T-helper 17 cell (primary cell): ENCODE data around the gene AFF2. TPM values are rescaled to one million over a fixed set of nuclear protein-coding genes. Genes with fewer than 3 reads are reported as not detected.

Source experiments
- ATAC-seq: fragments of 150-1000 bp; cut with Tn5 transposase; 2 replicates; pipeline ENCODE4 v1.10.0; 2021; ENCODE audit warnings: mild to moderate bottlenecking, moderate library complexity
- DNase-seq, 3 donors: peaks; one replicate each; pipeline versions ENCODE4 v3.0.0 to v3.0.0-alpha.2; 2020 to 2021
- H3K9me3 ChIP-seq: one replicate; pipeline ENCODE4 v1.7.0; 2013; ENCODE audit warnings: low read length, mild to moderate bottlenecking; ENCODE audit not compliant: control insufficient read depth, poor library complexity, severe bottlenecking
- H3K27ac Mint-ChIP-seq: one replicate; pipeline ENCODE4 v1.8.0; 2022; ENCODE audit warnings: mild to moderate bottlenecking, moderate library complexity, mixed read lengths
- H3K27me3 Mint-ChIP-seq: one replicate; pipeline ENCODE4 v1.8.0; 2022; ENCODE audit warnings: mixed read lengths
- H3K36me3 Mint-ChIP-seq: one replicate; pipeline ENCODE4 v1.8.0; 2022; ENCODE audit warnings: low read depth, mixed read lengths
- H3K4me1 Mint-ChIP-seq: one replicate; pipeline ENCODE4 v1.8.0; 2022; ENCODE audit warnings: mild to moderate bottlenecking, mixed read lengths
- H3K4me3 Mint-ChIP-seq: one replicate; pipeline ENCODE4 v1.8.0; 2022; ENCODE audit warnings: mild to moderate bottlenecking, moderate library complexity, mixed read lengths
- total RNA-seq, 4 donors: library from RNA in 2 of 4; stranded (reverse) in 2 of 4; gene quantifications; one replicate each; pipeline ENCODE4 v1.2.3 and lab custom pipeline; 2022 to 2026

Gene AFF2
- total RNA-seq, 2 donors from 2014 or later = 0.31 to 0.90 TPM

GRCh38 chrX:148612431-148612830 is 112.0 kb downstream of the AFF2 start:
- H3K36me3 Mint-ChIP-seq = no peaks in the 10 kb centered on the region
- H3K9me3 ChIP-seq = no peaks in the 10 kb centered on the region
- DNase-seq (no peak), ATAC-seq (no peak)
- no peak overlapping the region for H3K27ac Mint-ChIP-seq
- H3K4me3 Mint-ChIP-seq = no peak overlapping the region
- H3K4me1 Mint-ChIP-seq = no peaks in the 10 kb centered on the region
- no peaks in the 10 kb centered on the region for H3K27me3 Mint-ChIP-seq

DNA sequence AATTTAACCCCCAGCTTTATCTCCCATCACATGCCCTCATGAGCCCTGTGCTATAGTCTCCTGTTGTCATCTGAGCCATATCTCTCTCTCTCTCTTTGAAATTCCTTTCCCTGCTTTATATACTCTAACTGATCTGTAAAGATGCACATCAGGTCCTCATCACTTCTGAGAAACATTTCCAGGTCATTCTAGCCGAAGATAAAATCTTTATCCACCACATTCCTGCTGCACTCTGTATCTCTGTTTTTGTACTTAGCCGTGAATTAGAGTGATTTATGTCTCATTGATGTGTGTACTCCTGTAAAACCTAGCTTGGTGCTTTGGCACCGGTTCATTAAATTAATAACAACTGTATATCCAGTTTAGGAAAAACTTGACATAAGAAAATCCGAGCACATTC is 113.2 kb downstream of the AFF2 start:
- no peaks in the 10 kb centered on the region for H3K36me3 Mint-ChIP-seq
- no peaks in the 10 kb centered on the region for H3K9me3 ChIP-seq
- no peak for ATAC-seq
- no peak for DNase-seq
- no peaks in the 10 kb centered on the region for H3K4me1 Mint-ChIP-seq
- no peaks in the 10 kb centered on the region for H3K27me3 Mint-ChIP-seq
- no peak overlapping the region for H3K27ac Mint-ChIP-seq
- H3K4me3 Mint-ChIP-seq = no peak overlapping the region

DNA sequence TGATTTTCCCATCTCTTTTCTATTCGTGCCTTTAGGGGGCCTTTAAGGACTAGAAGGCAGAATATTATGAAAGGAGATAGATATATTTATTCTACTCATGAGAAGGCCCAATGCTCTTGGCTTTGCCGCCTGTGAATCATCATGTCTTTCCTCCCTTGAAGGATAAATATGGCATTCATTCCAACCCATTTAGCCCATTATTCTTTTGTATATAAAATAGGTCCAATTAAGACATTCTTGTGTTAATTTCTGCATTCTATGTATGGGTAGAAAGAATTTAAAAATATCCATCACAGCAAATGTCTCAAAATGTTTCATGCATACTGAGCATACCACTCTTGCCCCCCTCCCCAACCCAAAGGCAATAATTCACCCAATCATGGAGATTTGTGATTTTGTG is 115.1 kb downstream of the AFF2 start:
- Mint-ChIP-seq H3K4me1 (no peaks in the 10 kb centered on the region), H3K27me3 (peaks cover 4% of the 10 kb centered on the region), H3K36me3 (no peaks in the 10 kb centered on the region), H3K4me3 (no peak overlapping the region), H3K27ac (no peak overlapping the region)
- no peaks in the 10 kb centered on the region for H3K9me3 ChIP-seq
- ATAC-seq = no peak
- no peak for DNase-seq

DNA sequence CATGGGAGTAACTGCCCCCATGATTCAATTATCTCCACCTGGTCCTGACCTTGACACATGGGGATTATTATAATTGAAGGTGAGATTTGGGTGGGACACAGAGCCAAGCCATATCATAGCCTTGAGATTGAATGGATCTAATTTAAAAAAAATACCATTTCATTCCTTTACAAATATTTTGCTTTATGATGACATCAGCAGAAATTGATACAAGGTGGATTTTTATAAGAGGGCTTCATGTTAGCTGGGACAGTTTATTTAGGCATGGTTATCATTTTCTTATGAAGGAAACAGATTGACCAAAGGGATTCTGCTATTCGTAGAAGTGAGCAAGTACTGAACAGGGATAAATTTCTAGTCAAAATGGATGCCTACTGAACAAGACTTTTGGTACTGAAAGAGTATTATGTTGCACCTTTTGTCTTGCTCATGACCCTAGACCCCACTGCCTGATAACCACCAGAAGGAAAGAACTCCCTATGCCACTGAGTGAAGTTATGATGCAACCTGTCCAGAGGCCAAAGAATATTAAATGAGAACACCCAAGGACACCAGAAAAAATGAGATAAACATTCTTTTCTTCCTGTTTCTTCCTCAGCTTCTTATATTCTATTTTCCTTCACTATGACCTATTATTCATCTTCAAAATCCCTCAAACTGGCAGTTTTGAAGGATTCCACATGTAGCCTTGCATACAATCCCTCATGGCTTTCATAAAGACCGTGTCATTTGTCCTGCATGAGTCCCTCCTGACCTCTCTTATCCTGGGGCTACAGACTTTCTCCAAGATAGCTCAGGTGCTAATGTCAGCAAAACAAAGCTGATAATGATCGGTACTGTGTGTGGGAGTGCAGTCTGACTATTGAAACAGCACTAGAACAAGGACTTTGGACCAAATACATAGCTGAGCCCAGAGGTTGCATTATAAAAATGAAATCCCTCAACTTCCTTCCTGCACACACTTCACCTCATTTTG is 118.3 kb downstream of the AFF2 start:
- peaks cover 4% of the 10 kb centered on the region for H3K27me3 Mint-ChIP-seq
- ATAC-seq (no peak), DNase-seq (no peak)
- no peaks in the 10 kb centered on the region for H3K36me3 Mint-ChIP-seq
- H3K27ac Mint-ChIP-seq = no peak overlapping the region
- H3K4me1 Mint-ChIP-seq = no peaks in the 10 kb centered on the region
- no peak overlapping the region for H3K4me3 Mint-ChIP-seq
- H3K9me3 ChIP-seq = no peaks in the 10 kb centered on the region

DNA sequence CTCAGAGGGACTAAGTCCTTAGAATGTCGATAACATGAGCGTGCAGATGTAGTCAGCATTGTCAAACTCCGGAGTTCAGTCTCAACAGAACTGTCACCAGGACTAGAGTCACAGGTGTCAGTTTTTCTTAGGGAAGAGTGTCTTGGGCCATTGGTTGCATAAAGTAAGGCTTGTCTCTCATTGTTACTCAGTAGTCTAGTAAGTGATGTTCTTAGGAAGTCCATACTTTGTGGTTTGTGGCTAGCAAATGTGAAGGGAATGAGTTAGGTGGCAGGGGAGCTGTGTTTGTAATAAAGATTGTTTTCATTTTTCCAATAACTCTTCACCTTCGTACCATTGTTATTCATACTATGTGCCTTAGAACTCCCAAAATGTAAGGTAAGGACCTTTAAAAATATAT is 119.6 kb downstream of the AFF2 start:
- Mint-ChIP-seq H3K36me3 (no peaks in the 10 kb centered on the region), H3K27ac (no peak overlapping the region), H3K4me3 (no peak overlapping the region), H3K27me3 (peaks cover 4% of the 10 kb centered on the region), H3K4me1 (no peaks in the 10 kb centered on the region)
- ATAC-seq (no peak), DNase-seq (no peak)
- H3K9me3 ChIP-seq = no peaks in the 10 kb centered on the region

GRCh38 chrX:148624951-148625474 is 124.6 kb downstream of the AFF2 start:
- no peaks in the 10 kb centered on the region for H3K36me3 Mint-ChIP-seq
- H3K9me3 ChIP-seq = no peaks in the 10 kb centered on the region
- H3K27me3 Mint-ChIP-seq = peaks cover under 1% of the 10 kb centered on the region
- no peak overlapping the region for H3K4me3 Mint-ChIP-seq
- no peaks in the 10 kb centered on the region for H3K4me1 Mint-ChIP-seq
- ATAC-seq (no peak), DNase-seq (no peak)
- H3K27ac Mint-ChIP-seq = no peak overlapping the region

GRCh38 chrX:148628621-148629020 is 128.2 kb downstream of the AFF2 start:
- no peaks in the 10 kb centered on the region for H3K27me3 Mint-ChIP-seq
- no peaks in the 10 kb centered on the region for H3K4me1 Mint-ChIP-seq
- no peak for ATAC-seq
- H3K27ac Mint-ChIP-seq = no peak overlapping the region
- no peaks in the 10 kb centered on the region for H3K36me3 Mint-ChIP-seq
- no peaks in the 10 kb centered on the region for H3K9me3 ChIP-seq
- DNase-seq = no peak
- H3K4me3 Mint-ChIP-seq = no peak overlapping the region

DNA sequence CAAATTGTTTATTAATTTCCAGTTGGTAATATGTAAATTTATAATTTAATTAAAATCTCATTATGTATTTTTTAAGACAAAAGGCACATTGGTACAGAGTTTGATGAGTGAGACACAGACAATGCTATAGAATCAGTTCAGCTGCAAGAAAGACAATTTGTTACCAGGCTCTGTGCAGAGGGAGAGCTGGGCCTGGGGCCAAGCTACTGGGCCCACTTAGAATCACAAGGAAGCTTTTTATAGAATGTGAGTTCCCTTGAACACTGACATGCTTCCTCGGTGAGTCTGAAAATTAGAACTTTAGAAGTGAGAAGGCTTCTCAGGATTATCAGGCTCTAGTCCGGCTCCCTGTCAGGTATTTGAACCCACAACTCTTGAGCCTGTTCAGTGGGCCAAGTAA is 129.0 kb downstream of the AFF2 start:
- H3K27me3 Mint-ChIP-seq = no peaks in the 10 kb centered on the region
- no peaks in the 10 kb centered on the region for H3K4me1 Mint-ChIP-seq
- DNase-seq (no peak), ATAC-seq (no peak)
- no peaks in the 10 kb centered on the region for H3K9me3 ChIP-seq
- H3K36me3 Mint-ChIP-seq = no peaks in the 10 kb centered on the region
- no peak overlapping the region for H3K27ac Mint-ChIP-seq
- H3K4me3 Mint-ChIP-seq = no peak overlapping the region

GRCh38 chrX:148632444-148632843 is 132.0 kb downstream of the AFF2 start:
- DNase-seq (no peak), ATAC-seq (no peak)
- no peaks in the 10 kb centered on the region for H3K9me3 ChIP-seq
- no peaks in the 10 kb centered on the region for H3K4me1 Mint-ChIP-seq
- H3K27me3 Mint-ChIP-seq = no peaks in the 10 kb centered on the region
- H3K27ac Mint-ChIP-seq = no peak overlapping the region
- H3K4me3 Mint-ChIP-seq = no peak overlapping the region
- H3K36me3 Mint-ChIP-seq = no peaks in the 10 kb centered on the region

DNA sequence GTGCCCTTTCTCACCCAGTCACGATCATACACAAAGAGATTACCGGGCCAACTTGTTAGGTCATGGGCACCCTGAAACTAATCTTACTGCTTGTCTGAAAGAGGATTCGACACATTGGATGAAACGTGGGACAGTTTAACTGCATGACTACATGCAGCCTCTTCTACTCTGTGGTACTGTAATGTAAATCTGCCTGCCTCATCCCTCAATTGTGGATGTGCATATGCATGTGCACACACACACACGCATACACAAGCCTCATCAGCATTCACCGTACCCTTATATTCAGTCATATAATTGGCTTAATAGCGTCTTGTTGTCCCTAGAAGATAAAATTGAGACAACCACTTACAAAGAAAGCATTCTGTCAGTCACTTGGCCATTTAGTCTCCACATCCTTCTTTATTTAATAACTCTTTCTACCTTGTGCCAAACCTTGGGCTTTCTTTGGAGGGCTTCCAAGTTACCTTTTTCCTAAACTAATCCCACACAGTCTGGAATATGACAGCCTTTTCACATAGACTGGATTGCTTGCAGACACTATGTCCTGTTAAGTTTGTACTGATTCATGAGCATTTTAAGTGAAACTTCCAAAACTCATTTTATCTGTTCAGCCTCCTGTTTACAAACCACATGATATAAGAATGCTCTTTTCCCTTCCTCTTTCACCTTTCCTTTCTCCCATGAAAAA is 132.9 kb downstream of the AFF2 start:
- Mint-ChIP-seq H3K4me3 (no peak overlapping the region), H3K27me3 (no peaks in the 10 kb centered on the region), H3K27ac (no peak overlapping the region), H3K4me1 (no peaks in the 10 kb centered on the region), H3K36me3 (no peaks in the 10 kb centered on the region)
- DNase-seq = no peak
- no peak for ATAC-seq
- no peaks in the 10 kb centered on the region for H3K9me3 ChIP-seq

DNA sequence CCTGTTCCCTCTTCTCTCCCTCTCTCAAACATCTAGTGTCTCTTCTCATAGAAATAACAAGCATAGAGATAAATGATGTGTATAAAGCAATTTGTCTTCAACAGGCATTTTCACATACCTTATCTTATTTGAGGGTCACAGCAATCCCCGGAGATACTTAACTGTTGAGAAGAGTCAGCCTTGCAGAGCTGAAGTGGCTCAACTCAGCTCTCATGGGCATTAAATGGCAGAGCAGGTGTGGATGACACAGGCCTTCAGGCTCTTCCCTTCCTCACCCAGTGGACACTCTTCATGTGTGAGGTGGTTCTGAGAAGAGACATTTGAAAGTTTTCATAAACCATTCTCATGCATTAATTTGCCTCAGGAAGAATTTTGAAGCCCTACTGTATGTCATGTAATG is 134.2 kb downstream of the AFF2 start:
- H3K9me3 ChIP-seq = no peaks in the 10 kb centered on the region
- no peak for ATAC-seq
- DNase-seq = no peak
- Mint-ChIP-seq H3K36me3 (no peaks in the 10 kb centered on the region), H3K4me3 (no peak overlapping the region), H3K27me3 (no peaks in the 10 kb centered on the region), H3K4me1 (no peaks in the 10 kb centered on the region), H3K27ac (no peak overlapping the region)

DNA sequence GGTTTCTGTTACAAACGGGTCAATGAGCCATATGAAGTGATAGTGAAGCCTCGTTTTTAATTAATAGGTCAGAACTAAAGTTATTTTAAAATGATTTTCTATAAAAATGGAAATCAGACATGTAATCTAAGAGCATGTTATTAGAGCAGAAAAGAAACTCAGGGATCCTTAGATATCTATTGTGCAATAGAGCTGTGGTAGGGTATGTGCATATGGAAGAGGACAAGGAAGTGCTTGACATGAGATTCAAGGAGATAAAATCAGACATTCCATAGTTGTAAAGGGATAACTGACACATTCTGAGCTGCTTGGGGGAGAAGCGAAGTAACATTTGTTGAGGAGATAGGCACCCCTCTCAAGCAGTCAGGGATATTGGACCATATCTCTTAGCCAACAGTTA is 143.0 kb downstream of the AFF2 start:
- no peak overlapping the region for H3K27ac Mint-ChIP-seq
- no peak overlapping the region for H3K4me3 Mint-ChIP-seq
- H3K4me1 Mint-ChIP-seq = no peaks in the 10 kb centered on the region
- ATAC-seq (no peak), DNase-seq (no peak)
- no peaks in the 10 kb centered on the region for H3K36me3 Mint-ChIP-seq
- H3K9me3 ChIP-seq = no peaks in the 10 kb centered on the region
- no peaks in the 10 kb centered on the region for H3K27me3 Mint-ChIP-seq

DNA sequence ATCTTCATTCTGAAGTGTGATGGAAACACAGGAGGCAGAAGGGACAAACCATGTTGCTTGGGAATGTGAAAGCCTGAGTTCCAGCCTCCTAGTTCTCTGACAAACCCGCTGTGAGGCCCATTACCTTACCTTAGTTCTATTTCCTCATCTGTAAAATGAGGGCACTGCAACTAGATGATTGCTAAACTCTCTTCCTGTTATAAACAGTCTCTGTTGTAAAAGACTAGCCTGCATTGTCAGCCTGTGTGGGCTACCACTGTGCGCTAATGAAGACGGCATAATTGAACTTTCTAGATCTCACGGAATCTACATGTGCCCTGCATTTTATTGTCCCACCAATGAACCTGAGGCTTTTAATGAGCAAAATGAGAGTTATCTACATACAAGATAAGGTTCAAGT is 147.2 kb downstream of the AFF2 start:
- H3K4me3 Mint-ChIP-seq = no peak overlapping the region
- ATAC-seq = no peak
- no peaks in the 10 kb centered on the region for H3K9me3 ChIP-seq
- no peaks in the 10 kb centered on the region for H3K4me1 Mint-ChIP-seq
- no peaks in the 10 kb centered on the region for H3K36me3 Mint-ChIP-seq
- DNase-seq = no peak
- no peaks in the 10 kb centered on the region for H3K27me3 Mint-ChIP-seq
- H3K27ac Mint-ChIP-seq = no peak overlapping the region
